HepG2 (cell line): Measurements from ENCODE around the gene RPTOR. TPM values are rescaled to one million over a fixed set of nuclear protein-coding genes. Genes with fewer than 3 reads are reported as not detected.

ENCODE experiments used
- ATAC-seq: fragments of 200-7000 bp; cut with Tn5 transposase; 3 replicates; pipeline ENCODE4 v1.9.1; 2020; ENCODE audit warnings: mild to moderate bottlenecking, moderate library complexity
- BruUV-seq: library from RNA; stranded (reverse); fragments of 400-500 nt; replicated peaks from 2 replicates; lab custom pipeline; 2021; lab: Mats Ljungman, UMichigan
- CTCF ChIA-PET: fragments of 300-600 bp; formaldehyde crosslinking; extraction: SDS; loops from one replicate; lab custom pipeline; 2021; ENCODE audit warnings: low total read pairs, inconsistent platforms, low intra/inter-chr PET ratio; lab: Yijun Ruan, JAX
- POLR2A ChIA-PET: fragments of 350-600 bp; sonication (Branson Sonifier 250); formaldehyde crosslinking; loops from one replicate; lab custom pipeline; 2020; ENCODE audit warnings: antibody characterized with exemption, inconsistent platforms; lab: Yijun Ruan, JAX
- DNase-seq: peaks from one replicate; pipeline ENCODE4 v3.0.0-alpha.2; 2015; ENCODE audit warnings: low spot score
- FAIRE-seq: peaks from 3 replicates; lab custom pipeline; 2011; peaks lifted over from hg19 to GRCh38; lab: Jason Lieb, UNC
- H2AFZ ChIP-seq: one replicate; pipeline ENCODE4 v1.6.1; 2011; ENCODE audit warnings: low read length, inconsistent platforms
- H3K27ac ChIP-seq: fragments of 300-600 bp; 3 replicates; pipeline ENCODE4 v1.8.0; 2011; ENCODE audit warnings: mixed run types, mild to moderate bottlenecking, mixed read lengths, low read length, inconsistent platforms; ENCODE audit not compliant: insufficient read depth; ENCODE audit errors: extremely low read length
- H3K27me3 ChIP-seq, 2 experiments: fragments of 200-600 bp in 1 of 2; 2 replicates in 1 of 2; 3 replicates in 1 of 2; pipeline versions ENCODE4 v1.6.0 to v1.8.0; 2011; ENCODE audit warnings: low read length in 2 of 2, mild to moderate bottlenecking in 2 of 2, moderate library complexity in 2 of 2, inconsistent platforms in 1 of 2; ENCODE audit not compliant: insufficient read depth in 2 of 2, control insufficient read depth in 1 of 2
- H3K36me3 ChIP-seq, 2 experiments: fragments of 200-600 bp in 1 of 2; replicated peaks in 1 of 2; 2 replicates in 1 of 2; 3 replicates in 1 of 2; pipeline versions ENCODE4 v1.5.1 to v1.8.0; 2011; ENCODE audit warnings: low read length in 2 of 2, inconsistent platforms in 1 of 2; ENCODE audit not compliant: insufficient read depth in 2 of 2, control insufficient read depth in 1 of 2
- H3K4me1 ChIP-seq: 2 replicates; pipeline ENCODE4 v1.5.1; 2012; ENCODE audit warnings: low read length, inconsistent platforms; ENCODE audit not compliant: insufficient read depth
- H3K4me2 ChIP-seq: 2 replicates; pipeline ENCODE4 v1.6.0; 2011; ENCODE audit warnings: low read depth, low read length, inconsistent platforms
- H3K4me3 ChIP-seq, 3 experiments: fragments of 200-600 bp in 1 of 3; sonication (generic), shearing (Covaris generic) in 1 of 3; replicated peaks in 1 of 3; 2 replicates each; pipeline ENCODE4 v1.5.1; 2011 to 2016; ENCODE audit warnings: low read length in 3 of 3, inconsistent platforms in 2 of 3, low read depth in 2 of 3, mild to moderate bottlenecking in 2 of 3, control low read depth in 1 of 3, mixed read lengths in 1 of 3; ENCODE audit not compliant: insufficient read depth in 1 of 3
- H3K79me2 ChIP-seq: one replicate; pipeline ENCODE4 v1.6.1; 2011; ENCODE audit warnings: low read length, inconsistent platforms; ENCODE audit not compliant: insufficient read depth
- H3K9ac ChIP-seq: 2 replicates; pipeline ENCODE4 v1.6.0; 2011; ENCODE audit warnings: mild to moderate bottlenecking, low read depth, low read length, inconsistent platforms; ENCODE audit not compliant: insufficient read depth
- H3K9me3 ChIP-seq: 2 replicates; pipeline ENCODE4 v1.5.1; 2012; ENCODE audit warnings: mild to moderate bottlenecking, low read length
- H4K20me1 ChIP-seq: 2 replicates; pipeline ENCODE4 v1.6.0; 2011; ENCODE audit warnings: inconsistent platforms, mild to moderate bottlenecking, low read length, moderate library complexity; ENCODE audit not compliant: insufficient read depth
- CEBPB ChIP-seq: IDR thresholded peaks from 2 replicates; pipeline ENCODE4 v1.6.1; 2011; ENCODE audit warnings: low read depth, low read length, improper control_type of control experiment, borderline replicate concordance
- CEBPG ChIP-seq: IDR thresholded peaks from 2 replicates; pipeline ENCODE4 v1.6.1; 2016
- TEF ChIP-seq: sonication (generic); formaldehyde crosslinking; IDR thresholded peaks from 2 replicates; pipeline ENCODE4 v1.5.0; 2020; ENCODE audit warnings: missing genetic modification reagents
- ZBTB49 ChIP-seq: sonication (generic); formaldehyde crosslinking; IDR thresholded peaks from 2 replicates; pipeline ENCODE4 v1.4.0; 2020; ENCODE audit warnings: missing genetic modification reagents, borderline replicate concordance
- ZNF710 ChIP-seq: sonication (generic); formaldehyde crosslinking; IDR thresholded peaks from 2 replicates; pipeline ENCODE4 v1.5.0; 2020; ENCODE audit warnings: mild to moderate bottlenecking, missing genetic modification reagents, borderline replicate concordance
- ZNF879 ChIP-seq: sonication (generic); formaldehyde crosslinking; IDR thresholded peaks from 2 replicates; pipeline ENCODE4 v1.8.1; 2023; ENCODE audit warnings: missing genetic modification reagents
- WGBS: methylation state at CpG from one replicate; pipeline ENCODE4 v1.1.6; 2017; ENCODE audit warnings: low lambda C conversion rate; 5-methylcytosine and 5-hydroxymethylcytosine counted together
- in situ Hi-C: cut with HindIII; loops from 2 replicates; pipeline ENCODE4 v1.10.0; 2017; ENCODE audit warnings: low pct_unique_long_range_greater_than_20kb; ENCODE audit not compliant: extremely low pct_ligation_motif_present
- intact Hi-C: fragments of 100-400 bp; cut with micrococcal nuclease; formaldehyde crosslinking; loops from one replicate; pipeline ENCODE4 v1.10.0; 2022; ENCODE audit not compliant: unreplicated experiment
- polyA plus RNA-seq, 8 experiments: library from polyadenylated mRNA; depleted of rRNA in 3 of 8; stranded (reverse) in 7 of 8; unstranded in 1 of 8; fragments of >200 nt; fragmentation: Illumina TruSeq in 4 of 8; extraction: Trizol in 4 of 8; gene quantifications; 2 replicates each; pipeline versions ENCODE4 v1.2.1 to v1.2.3, GENCODE V29; 2011 to 2016; ENCODE audit warnings: low read depth in 4 of 8, missing spikeins in 1 of 8, mixed read lengths in 1 of 8; ENCODE audit not compliant: insufficient read depth in 1 of 8
- total RNA-seq, 5 experiments: library from RNA; depleted of rRNA; stranded (reverse); fragments of >200 nt; fragmentation: Illumina TruSeq; extraction: Trizol; gene quantifications; 2 replicates each; pipeline ENCODE4 v1.2.3, GENCODE V29; 2016; ENCODE audit warnings: low read depth in 1 of 5

Gene RPTOR
- total and polyA plus RNA-seq, 2 of the 13 experiments (the other 11 are each of a cell fraction or from before 2014, with no cell fraction given): 6.6 to 25.3 TPM

- H3K4me1 ChIP-seq: no peaks in the 10 kb centered on the region
- peaks cover 5 to 11% of the 10 kb centered on the region in 2 experiments for H3K36me3 ChIP-seq
- H3K79me2 ChIP-seq: no peaks in the 10 kb centered on the region
- DNase-seq (no peak), ATAC-seq (no peak), FAIRE-seq (no peak)
- H2AFZ ChIP-seq: no peak overlapping the region
- WGBS: 93% methylated on average over 16 of the region's 16 CpGs
- in situ Hi-C loops (no loop called here), intact Hi-C loops (no loop called here)
- no peak overlapping the region for H3K27ac ChIP-seq
- no TSS peak for BruUV-seq
- no peak for TF ChIP-seq ZNF879 (CRISPR knock-in tag)
- TF ChIP-seq CEBPG (CRISPR knock-in tag): peak; percentile 45; the same call in 1 of the 2 replicates
- TF ChIP-seq TEF (CRISPR knock-in tag): no peak
- TF ChIP-seq ZBTB49 (CRISPR knock-in tag): no peak
- TF ChIP-seq ZNF710 (CRISPR knock-in tag): no peak
- TF ChIP-seq CEBPB: peak; percentile 96
- no peak overlapping the region for H3K4me2 ChIP-seq
- no peak overlapping the region for H3K4me3 ChIP-seq
- no peaks in the 10 kb centered on the region for H3K9me3 ChIP-seq
- H4K20me1 ChIP-seq: no peaks in the 10 kb centered on the region; the same call in 1 of the 2 replicates
- ChIA-PET POLR2A (no interaction called here), CTCF (no interaction called here)
- no peak overlapping the region for H3K9ac ChIP-seq
- no peaks in the 10 kb centered on the region for H3K27me3 ChIP-seq
Measured at GRCh38 chr17:80779961-80780380, 235.3 kb downstream of the RPTOR start.
